Measurements from ENCODE around the gene APOE.

The APOE gene

GRCh38 chr19:44955505-44956439, 50.2 kb downstream of the APOE start:
- DNase-seq, result no peak

- DNase-seq, result no peak
Measured at GRCh38 chr19:44957526-44957925, 51.9 kb downstream of the APOE start.

- no peak for DNase-seq
Measured at GRCh38 chr19:44958090-44958489, 52.5 kb downstream of the APOE start.

Data from CD4-positive, alpha-beta T cell treated with Interleukin-15 for 1 hour (primary cell).